Neural cell (in vitro differentiated cells): ENCODE data around the gene FUT8. TPM values are rescaled to one million over a fixed set of nuclear protein-coding genes. Genes with fewer than 3 reads are reported as not detected.

Experiments used
- H2AFZ ChIP-seq: fragments of 200-600, 300-800 bp; sonication (generic), shearing (Covaris generic); 2 replicates; pipeline ENCODE4 v1.6.0; 2014; ENCODE audit warnings: low read depth, mild to moderate bottlenecking, antibody characterized with exemption, low read length, moderate library complexity
- H3F3A ChIP-seq: fragments of 200-600 bp; shearing (Covaris generic); 2 replicates; pipeline ENCODE4 v1.6.1; 2016; ENCODE audit warnings: mild to moderate bottlenecking, moderate library complexity, mixed read lengths, antibody characterized with exemption, low read length; ENCODE audit not compliant: insufficient read depth, poor library complexity, severe bottlenecking
- H3K27ac ChIP-seq: fragments of 200-600, 300-800 bp; sonication (generic), shearing (Covaris generic); 2 replicates; pipeline ENCODE4 v1.5.1; 2014; ENCODE audit warnings: mild to moderate bottlenecking, low read length, moderate library complexity
- H3K27me3 ChIP-seq: fragments of 300-800, 200-600 bp; sonication (generic), shearing (Covaris generic); 2 replicates; pipeline ENCODE4 v1.6.0; 2014; ENCODE audit warnings: mild to moderate bottlenecking, low read depth, low read length, moderate library complexity; ENCODE audit not compliant: insufficient read depth
- H3K36me3 ChIP-seq: fragments of 300-800, 200-600 bp; sonication (generic), shearing (Covaris generic); 2 replicates; pipeline ENCODE4 v1.5.1; 2014; ENCODE audit warnings: mild to moderate bottlenecking, antibody characterized with exemption, low read length, moderate library complexity; ENCODE audit not compliant: insufficient read depth
- H3K4me2 ChIP-seq: fragments of 300-800, 200-600 bp; sonication (generic), shearing (Covaris generic); 2 replicates; pipeline ENCODE4 v1.6.0; 2014; ENCODE audit warnings: mild to moderate bottlenecking, low read length
- H3K4me3 ChIP-seq: fragments of 300-800, 200-600 bp; sonication (generic), shearing (Covaris generic); 2 replicates; pipeline ENCODE4 v1.5.1; 2014; ENCODE audit warnings: mild to moderate bottlenecking, low read length, moderate library complexity
- H3K79me2 ChIP-seq: fragments of 200-600 bp; shearing (Covaris generic); replicated peaks from 2 replicates; pipeline ENCODE4 v1.6.0; 2014; ENCODE audit warnings: mild to moderate bottlenecking, low read length, moderate library complexity; ENCODE audit not compliant: insufficient read depth
- H3K9ac ChIP-seq: fragments of 300-800, 200-600 bp; sonication (generic), shearing (Covaris generic); 2 replicates; pipeline ENCODE4 v1.6.1; 2016; ENCODE audit warnings: mild to moderate bottlenecking, low read length, mixed read lengths
- H3K9me2 ChIP-seq: fragments of 200-600 bp; shearing (Covaris generic); 2 replicates; pipeline ENCODE4 v1.6.1; 2016; ENCODE audit warnings: mild to moderate bottlenecking, low read length, mixed read lengths; ENCODE audit not compliant: insufficient read depth
- H3K9me3 ChIP-seq: fragments of 200-600, 300-800 bp; sonication (generic), shearing (Covaris generic); 2 replicates; pipeline ENCODE4 v1.6.1; 2016; ENCODE audit warnings: mild to moderate bottlenecking, mixed run types, low read length, moderate library complexity, mixed read lengths
- H4K20me1 ChIP-seq: fragments of 200-600 bp; shearing (Covaris generic); 2 replicates; pipeline ENCODE4 v1.6.1; 2016; ENCODE audit warnings: mild to moderate bottlenecking, mixed run types; ENCODE audit not compliant: insufficient read depth
- CTCF ChIP-seq: fragments of 450-650 bp; IDR thresholded peaks from 2 replicates; pipeline ENCODE4 v1.5.1; 2014; ENCODE audit warnings: antibody characterized with exemption, mild to moderate bottlenecking, moderate library complexity; ENCODE audit not compliant: poor library complexity, severe bottlenecking
- EP300 ChIP-seq: fragments of 450-650 bp; conservative IDR thresholded peaks from 2 replicates; pipeline ENCODE4 v1.6.1; 2014; ENCODE audit warnings: antibody characterized with exemption, mild to moderate bottlenecking, moderate library complexity; ENCODE audit not compliant: poor library complexity, severe bottlenecking
- EZH2 ChIP-seq: fragments of 200-600, 300-800 bp; shearing (Covaris generic), sonication (generic); IDR thresholded peaks from 2 replicates; pipeline ENCODE4 v1.6.1; 2014; ENCODE audit warnings: antibody characterized with exemption, low read length, borderline replicate concordance, mild to moderate bottlenecking; ENCODE audit not compliant: insufficient read depth, poor library complexity, severe bottlenecking
- MXI1 ChIP-seq: fragments of 450-650 bp; conservative IDR thresholded peaks from 2 replicates; pipeline ENCODE4 v1.6.1; 2014; ENCODE audit warnings: antibody characterized with exemption, mild to moderate bottlenecking; ENCODE audit not compliant: poor library complexity, severe bottlenecking
- POLR2AphosphoS5 ChIP-seq: IDR thresholded peaks from 2 replicates; pipeline ENCODE4 v1.6.1; 2012
- RAD21 ChIP-seq: fragments of 450-650 bp; conservative IDR thresholded peaks from 2 replicates; pipeline ENCODE4 v1.6.1; 2014; ENCODE audit warnings: antibody characterized with exemption, mild to moderate bottlenecking, moderate library complexity
- REST ChIP-seq: IDR thresholded peaks from 2 replicates; pipeline ENCODE4 v1.6.1; 2012; ENCODE audit warnings: borderline replicate concordance
- SMC3 ChIP-seq: fragments of 450-650 bp; conservative IDR thresholded peaks from 2 replicates; pipeline ENCODE4 v1.6.1; 2014; ENCODE audit warnings: antibody characterized with exemption, mild to moderate bottlenecking, moderate library complexity; ENCODE audit not compliant: poor library complexity
- TAF1 ChIP-seq: IDR thresholded peaks from 2 replicates; pipeline ENCODE4 v1.6.1; 2012; ENCODE audit warnings: low read depth
- polyA plus RNA-seq: library from polyadenylated mRNA; depleted of rRNA; stranded (reverse); fragments of >200 nt; gene quantifications from 2 replicates; pipeline ENCODE4 v1.2.3, GENCODE V29; 2014

The FUT8 gene
- polyA plus RNA-seq, 1 donor from 2014 or later: 72.8 TPM

GRCh38 chr14:65718629-65719028 lies 306.1 kb downstream of the FUT8 start:
- TF ChIP-seq TAF1: no peak
- TF ChIP-seq RAD21: no peak
- no peak for TF ChIP-seq EZH2
- no peak for TF ChIP-seq EP300
- TF ChIP-seq POLR2AphosphoS5: no peak
- TF ChIP-seq CTCF: no peak
- H2AFZ ChIP-seq: no peak overlapping the region
- no peaks in the 10 kb centered on the region for H3K9me2 ChIP-seq
- no peaks in the 10 kb centered on the region for H4K20me1 ChIP-seq
- H3K4me3 ChIP-seq: no peak overlapping the region
- no peaks in the 10 kb centered on the region for H3F3A ChIP-seq
- peaks cover 15% of the 10 kb centered on the region for H3K9me3 ChIP-seq
- no peaks in the 10 kb centered on the region for H3K79me2 ChIP-seq
- H3K9ac ChIP-seq: no peak overlapping the region
- no peaks in the 10 kb centered on the region for H3K27me3 ChIP-seq
- no peak overlapping the region for H3K4me2 ChIP-seq
- H3K36me3 ChIP-seq: no peaks in the 10 kb centered on the region
- H3K27ac ChIP-seq: no peak overlapping the region

GRCh38 chr14:65720171-65720570 lies 307.6 kb downstream of the FUT8 start:
- Histone ChIP-seq H3K36me3 (peaks cover 8% of the 10 kb centered on the region), H2AFZ (no peak overlapping the region), H3K27ac (no peak overlapping the region), H3K4me3 (no peak overlapping the region), H3K4me2 (no peak overlapping the region), H3F3A (no peaks in the 10 kb centered on the region), H3K27me3 (no peaks in the 10 kb centered on the region), H3K9ac (no peak overlapping the region), H4K20me1 (no peaks in the 10 kb centered on the region), H3K9me3 (peaks cover 15% of the 10 kb centered on the region), H3K9me2 (no peaks in the 10 kb centered on the region), H3K79me2 (no peaks in the 10 kb centered on the region)
- TF ChIP-seq EP300 (no peak), SMC3 (no peak), RAD21 (no peak), MXI1 (no peak), POLR2AphosphoS5 (no peak), CTCF (no peak), TAF1 (no peak), EZH2 (no peak), REST (no peak)
